NCI-H146 (cell line): Measurements from ENCODE around the gene DEPP1.

ENCODE experiments used
- DNase-seq: peaks from one replicate; lab custom pipeline; 2025; lab: John Stamatoyannopoulos, UW

The DEPP1 gene

DNA sequence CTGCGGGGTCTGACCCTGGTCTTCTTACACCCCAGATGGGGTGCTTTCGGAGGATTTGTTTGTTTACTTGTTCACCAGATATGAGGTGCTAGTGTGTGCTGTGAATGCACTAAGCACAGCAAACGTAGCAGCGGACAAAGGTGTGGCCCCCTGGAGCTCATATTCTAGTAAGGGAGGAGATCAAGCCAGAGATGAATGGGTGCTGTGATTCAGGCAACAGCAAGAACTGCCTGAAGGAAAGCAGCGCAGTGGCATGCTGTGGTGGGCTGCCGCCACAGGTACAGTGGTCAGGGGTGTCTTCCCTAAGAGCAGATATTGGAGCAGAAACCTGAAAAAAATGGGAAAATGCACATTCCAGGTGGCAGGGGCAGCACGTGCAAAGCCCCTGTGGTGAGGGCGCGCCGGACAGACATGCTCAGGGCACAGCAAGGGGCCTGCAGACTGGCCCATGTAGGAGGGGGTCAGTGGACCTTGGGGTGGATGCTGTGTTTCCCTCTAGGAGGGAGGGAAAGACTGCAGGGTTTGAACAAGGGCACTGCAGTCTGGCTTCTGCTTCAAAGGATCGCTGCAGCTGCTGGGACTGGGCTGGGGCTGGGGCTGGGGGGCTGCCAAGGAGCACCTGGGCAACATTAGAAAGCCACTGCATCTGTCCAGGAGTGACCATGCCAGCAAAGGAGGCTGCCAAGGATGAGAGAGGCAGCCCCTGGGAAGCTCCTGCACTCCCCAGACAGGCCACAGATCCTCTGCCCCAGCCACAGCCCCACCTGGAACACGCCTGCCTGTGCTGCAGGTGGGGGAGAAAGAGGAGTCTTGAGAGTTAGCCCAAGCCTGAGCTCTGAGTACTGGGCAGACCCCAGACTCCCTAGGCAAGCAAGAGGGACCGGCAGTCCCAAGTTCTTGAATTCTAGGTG lies 927 bp upstream of the DEPP1 start:
- DNase-seq: peak; percentile 62

DNA sequence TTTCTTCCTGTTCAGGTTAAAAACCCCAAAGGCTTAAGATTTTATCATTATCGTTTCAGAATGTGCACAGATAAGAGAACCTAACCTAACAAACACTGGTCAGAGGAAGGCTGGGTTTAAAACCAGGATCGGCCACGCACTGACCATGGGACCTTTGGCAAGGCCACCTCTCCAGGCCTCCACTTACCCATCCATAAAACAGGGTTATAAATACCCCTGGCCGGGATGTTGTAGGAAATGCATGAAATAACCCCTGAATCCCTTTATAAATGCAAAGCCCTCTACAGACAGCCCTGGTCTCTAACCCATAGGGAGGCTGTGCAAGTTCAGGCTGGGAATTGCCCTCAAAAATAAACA lies 418 bp downstream of the DEPP1 start:
- DNase-seq: no peak

DNA sequence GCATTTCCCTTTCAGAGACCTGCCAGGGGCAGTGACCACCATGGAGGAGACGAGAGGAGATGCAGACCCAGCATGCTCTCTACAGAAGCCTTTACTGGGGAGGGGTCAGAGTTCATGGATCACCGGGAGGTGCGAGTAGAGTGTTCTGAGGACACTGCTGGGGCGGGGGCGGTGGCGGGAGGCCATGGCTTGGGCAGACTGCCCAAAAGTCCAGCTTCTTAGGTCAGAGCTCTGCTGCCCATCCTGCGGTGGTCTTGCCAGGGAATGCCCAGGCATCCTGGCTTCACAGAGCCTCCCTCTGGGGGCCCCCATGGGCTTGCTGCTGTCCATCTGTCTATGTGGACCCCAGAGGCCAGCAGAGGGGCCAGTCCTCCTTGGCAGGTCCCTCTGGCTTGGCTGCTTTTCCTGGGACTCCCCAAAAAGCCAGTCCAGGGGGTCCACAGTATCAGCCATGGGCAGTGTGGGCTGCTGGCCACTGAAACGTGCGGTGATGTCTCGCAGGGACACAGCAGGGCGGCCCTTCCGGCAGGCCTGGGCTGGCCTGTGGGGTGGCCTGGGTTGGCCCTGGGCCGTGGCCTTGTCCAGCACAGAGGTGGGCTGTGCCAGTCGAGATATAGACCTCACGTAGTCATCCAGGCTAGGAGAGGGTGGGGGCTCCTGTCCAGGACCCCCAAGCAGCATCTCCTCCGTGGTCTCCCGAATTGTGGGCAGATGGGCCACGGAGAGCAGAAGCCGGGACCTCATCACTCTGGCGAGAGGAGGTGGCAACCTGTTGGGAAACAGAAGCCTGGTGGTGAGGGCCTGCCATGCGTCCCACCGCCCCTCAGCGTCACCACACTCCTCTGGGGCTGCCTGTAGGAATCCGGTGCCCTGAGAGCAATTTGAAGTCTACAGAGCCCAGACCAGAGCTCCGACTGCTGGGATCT lies 1.1 kb downstream of the DEPP1 start:
- no peak for DNase-seq

DNA sequence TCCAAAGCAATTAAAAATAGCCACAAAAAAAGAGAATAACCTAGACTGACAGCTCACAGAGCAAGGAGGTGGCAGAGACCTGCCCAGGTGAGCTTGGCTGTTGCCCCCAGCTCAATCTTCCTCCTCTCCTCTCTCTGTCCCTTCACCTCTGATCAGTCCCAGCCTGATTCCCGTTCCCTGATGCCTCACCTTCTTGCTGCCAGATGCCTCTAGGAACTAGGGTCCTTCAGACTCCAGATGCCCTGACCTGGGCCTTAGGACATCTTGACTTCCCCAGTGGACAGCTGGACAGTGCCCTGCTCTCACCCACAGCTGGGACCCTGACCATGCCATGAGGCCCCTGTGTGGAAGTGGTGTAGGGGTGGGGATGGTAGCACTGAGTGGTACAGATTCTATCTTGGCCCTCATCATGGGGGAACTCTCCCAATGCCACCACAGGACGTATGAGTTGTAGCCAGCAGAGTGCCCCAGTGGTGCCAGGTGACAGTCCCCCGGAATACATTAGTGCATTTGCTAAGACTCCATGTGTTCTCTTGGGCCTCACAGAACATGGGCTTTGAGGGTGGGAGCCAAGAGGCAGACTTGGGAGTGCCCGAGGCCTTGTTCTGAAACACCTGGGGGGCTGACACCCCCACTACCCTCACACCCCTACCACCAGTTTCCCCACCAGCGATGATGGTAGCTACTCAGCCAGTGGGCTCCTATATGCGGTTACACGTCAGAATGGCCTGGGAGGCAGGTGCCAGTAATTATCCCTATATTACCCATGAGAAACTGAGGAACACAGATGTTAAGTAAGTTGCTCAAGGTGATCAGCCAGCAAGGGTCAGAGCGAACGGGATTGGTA lies 2.0 kb downstream of the DEPP1 start:
- no peak for DNase-seq

DNA sequence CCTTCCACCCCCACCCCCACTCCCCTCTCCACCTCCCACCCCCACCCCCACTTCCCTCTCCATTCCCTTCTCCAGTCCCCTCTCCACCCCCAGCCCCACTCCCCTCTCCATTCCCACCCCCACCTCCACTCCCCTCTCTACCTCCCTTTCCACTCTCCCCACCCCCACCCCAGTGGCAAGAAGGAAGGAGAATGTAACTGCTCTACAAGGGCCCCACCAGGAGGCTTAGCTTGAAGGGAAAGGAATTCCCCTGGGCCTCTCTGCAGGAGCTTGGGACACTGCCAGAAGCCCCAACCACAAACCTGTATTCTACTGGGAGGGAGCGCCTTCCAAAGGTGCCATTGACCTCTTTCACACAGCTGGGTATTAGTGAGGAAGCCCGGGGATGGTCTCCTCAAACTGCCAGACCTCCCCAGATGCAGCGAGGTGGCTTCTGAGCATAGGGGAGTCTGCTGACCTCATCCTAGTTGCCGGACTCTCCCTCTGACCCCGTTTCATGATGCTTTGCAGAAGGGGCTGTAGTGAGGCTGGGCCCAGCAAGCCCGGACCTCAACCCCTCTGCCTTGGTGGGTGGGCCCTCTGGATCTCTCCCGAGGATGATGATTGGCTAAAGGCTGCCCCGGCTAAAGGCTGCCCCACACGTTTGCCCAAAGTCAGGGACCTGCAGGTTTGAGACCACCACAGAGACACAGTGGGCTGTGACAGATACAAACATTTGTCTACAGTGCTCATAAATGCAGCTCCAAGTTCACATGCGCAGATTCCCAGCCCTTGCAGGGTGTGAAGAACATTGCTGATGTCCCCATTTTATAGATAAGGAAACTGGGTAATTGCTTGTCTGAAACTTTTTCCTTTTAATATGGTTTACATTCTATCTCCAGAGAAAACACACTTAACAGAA lies 2.9 kb downstream of the DEPP1 start:
- peak; percentile 48 for DNase-seq

DNA sequence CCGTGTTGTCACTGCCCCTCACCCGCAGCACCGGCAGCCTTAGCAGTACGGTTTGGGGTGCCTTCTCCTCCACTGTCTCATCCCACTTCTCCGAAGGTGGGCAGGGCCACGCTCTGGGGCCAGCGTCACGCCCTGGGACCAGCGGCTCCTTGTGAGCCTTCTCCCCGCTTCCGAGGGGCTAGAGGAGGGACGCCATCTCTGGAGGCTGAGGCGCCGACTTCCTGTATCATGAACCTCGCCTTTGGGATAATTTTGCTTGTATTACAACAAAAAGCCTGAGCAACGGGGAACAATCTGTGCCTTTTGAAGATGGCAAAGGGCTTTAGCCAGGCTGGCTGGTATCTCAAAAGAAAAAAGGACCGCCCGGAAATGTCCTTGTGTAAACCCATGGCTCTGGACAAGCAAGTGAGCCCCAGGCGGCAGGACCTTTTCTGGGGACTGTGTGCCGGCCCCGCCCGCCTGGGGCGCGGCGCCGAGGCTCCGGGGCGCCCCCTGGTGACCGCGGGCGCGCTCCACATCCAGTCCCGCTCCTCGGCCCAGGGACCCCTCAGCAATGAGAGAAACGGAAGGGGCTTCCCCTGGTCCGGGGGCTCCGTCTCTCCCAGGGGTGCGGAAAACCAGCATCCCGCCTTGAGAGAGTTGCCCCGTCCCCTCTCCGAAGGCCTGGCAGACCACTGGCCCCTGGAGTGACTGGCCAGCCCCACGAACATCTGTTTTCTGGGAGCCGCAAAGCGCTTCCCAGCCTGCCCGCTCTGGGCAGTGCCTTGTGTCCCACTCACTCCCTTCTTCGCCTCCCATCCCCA lies 3.8 kb downstream of the DEPP1 start:
- DNase-seq: peak; percentile 76

DNA sequence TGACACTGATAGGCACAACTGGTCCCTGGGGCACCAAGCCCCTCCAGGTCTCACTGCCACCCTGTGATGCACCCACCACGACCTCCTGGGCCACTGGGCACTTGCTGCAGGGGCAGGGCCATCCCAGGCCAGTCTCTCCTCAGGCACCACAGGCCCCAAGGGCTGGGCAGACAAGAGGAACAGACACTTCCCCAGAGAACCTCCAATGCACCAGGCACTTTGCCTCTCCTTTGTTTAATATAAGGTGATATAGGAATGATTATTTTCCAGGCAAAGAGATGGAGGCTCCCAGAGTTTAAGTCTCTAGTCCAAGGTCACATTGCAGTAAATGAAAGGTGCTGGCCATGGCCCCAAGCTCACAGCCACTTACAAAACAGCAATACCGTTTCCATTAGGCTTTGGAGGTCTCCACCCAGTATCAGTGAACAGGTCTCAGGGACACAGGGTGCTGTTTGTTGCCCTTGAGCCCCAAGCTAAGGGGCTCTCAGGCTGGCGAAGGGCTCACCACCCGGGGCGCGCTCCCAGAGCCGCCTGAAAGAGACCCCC lies 4.5 kb downstream of the DEPP1 start:
- no peak for DNase-seq

DNA sequence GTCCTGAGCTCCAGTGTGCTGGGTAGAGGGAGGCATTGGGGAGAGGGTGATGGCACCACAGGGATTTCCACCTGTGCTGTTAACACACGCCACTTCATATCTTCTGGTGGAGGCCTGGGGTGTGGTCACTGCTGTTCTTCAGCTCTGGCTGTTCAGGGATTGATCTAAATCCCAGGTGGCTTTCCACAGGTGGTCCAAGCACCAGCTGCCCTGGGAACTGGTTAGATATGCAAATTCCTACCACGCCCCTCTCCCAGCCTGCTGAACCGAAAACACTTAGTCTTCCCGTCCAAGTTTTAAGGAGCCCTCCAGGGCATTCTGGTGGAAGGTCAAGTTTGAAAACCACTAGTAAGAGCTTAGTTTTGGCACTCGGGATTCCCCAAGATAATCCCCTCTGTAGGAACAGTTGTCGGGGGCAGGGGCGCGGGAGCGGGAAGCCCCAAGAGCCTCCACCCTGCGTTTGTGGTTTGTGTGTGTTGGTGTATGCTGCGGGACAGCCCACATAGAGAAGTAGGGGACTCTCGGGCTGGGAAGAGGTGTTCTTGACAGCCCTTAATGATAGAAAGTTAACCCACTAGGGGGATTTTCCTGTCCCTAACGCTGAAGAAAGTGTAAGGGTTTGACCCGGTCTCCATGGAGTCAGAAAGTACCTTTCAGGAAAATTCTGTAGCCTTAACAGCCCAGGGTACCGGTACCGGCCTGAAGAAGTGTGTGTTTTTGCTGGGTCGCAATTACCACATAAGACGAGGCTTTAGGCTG lies 5.1 kb downstream of the DEPP1 start:
- peak; percentile 88 for DNase-seq

DNA sequence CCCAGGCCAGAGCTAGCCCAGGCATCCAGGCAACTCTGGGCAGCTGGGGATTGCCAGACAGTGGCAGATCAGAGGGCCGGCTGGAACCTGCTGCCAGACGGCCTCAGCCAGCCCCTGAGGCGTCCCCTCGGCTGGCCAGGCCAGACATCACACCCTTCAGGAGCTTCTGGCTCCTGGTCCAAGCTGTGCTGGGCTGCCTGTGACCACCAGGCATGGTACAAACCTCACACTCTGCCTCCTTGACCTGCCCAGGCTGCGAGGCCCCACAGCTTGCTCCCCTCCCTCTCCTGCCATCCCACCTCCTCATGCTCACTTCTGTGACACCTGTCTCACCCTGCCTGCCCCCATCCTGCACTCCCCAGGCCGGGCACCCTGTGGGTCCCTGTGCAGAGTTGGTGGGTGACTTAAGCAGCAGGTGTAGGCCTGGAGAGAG lies 5.7 kb downstream of the DEPP1 start:
- no peak for DNase-seq

DNA sequence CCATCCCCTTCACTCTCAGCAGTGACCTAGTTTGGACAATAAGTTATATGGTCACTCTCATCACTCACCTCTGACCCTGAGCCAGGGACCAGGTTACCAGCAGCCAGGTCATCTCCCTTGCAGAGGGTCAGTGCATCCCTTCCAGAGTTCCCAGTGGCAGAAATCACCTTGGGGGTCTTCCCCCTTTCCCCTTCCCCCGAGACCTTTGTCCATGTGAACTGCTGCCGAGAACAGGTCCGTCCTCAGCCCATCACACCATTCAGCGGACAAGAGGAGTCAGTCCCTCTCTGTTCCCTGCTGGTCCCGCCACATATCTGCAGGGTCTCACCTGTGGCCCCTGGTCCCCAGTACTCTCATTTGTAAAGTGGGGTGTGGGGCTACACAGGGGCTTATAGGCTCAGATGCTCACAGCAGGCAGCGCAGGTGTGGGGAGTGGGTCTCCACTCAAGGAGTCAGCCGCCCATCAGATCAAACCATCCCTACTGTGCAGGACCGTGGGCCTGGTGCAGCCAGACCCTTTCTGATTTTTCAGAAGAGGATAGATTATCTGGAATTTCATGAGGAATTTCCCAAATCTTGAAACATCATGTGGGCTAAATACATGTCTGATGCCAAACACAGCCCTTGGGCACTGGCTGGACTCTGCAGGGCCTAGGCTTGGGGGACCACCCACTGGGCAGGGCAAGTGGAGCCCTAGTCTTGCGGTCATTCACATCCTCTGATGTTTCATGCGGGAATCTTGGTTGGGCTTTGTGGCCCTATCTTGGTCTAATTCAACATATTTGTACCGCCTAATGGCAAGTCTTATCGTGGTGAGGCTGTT lies 6.5 kb downstream of the DEPP1 start:
- no peak for DNase-seq

DNA sequence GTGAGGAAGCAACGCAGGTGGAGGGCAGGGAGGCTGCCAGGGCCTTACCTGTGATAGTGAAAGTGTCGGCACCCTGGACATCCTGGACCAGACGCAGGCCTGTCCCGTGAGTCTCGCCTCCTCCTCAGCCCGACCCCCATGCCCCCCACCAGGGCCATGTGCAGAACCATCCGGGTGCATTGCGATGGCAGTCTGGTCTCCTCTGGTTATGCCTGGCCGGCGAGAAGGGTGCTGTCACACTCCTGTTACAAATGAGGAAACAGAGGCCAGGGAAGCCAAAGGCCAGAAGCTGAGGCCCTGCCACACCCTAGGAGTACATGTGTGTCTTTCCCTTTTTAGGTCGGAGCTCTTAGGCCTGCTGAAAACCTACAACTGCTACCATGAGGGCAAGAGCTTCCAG lies 7.2 kb downstream of the DEPP1 start:
- no peak for DNase-seq

DNA sequence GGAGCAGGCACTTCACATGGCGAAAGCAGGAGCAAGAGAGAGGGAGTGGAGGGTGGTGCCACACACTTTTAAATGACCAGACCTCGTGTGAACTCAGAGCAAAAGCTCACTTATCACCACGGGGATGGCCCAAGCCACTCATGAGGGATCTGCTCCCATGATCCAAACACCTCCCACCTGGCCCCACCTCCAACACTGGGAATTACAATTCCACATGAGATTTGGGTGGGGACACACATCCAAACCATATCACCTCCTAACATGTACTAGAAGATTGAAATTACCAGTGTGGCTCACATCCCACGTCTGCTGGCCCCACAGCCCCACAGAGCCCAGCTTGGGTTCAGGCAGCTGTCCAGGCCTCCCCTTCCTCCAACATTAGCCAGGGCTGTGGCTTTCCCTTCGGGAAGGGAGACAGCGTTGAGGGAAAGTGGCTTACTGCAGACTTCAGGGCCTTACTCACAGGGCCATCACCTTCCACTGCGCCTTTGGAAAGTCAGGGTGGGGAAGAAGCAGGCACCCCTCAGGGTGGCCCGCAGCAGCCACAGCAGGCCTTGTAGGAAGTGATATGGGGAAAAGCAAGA lies 7.7 kb downstream of the DEPP1 start:
- DNase-seq: no peak

DNA sequence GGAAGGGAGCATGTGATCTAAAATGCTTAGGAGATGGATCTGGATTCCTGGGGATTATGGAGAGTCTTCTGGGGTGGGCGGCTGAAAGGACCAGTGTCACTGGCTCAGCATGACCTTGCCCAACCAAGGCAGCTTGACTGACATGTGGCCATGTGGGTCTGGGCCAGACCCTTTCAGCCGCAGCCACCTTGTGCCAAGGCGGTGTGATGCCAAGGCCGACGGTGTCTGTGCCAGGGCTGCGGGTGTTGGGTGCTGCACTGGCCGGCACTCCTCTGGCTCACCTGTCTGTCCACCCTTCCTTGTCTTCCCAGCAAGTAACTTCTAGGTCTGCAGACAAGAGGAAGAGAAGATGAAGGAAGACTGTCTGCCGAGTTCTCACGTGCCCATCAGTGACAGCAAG lies 8.8 kb downstream of the DEPP1 start:
- DNase-seq: no peak

DNA sequence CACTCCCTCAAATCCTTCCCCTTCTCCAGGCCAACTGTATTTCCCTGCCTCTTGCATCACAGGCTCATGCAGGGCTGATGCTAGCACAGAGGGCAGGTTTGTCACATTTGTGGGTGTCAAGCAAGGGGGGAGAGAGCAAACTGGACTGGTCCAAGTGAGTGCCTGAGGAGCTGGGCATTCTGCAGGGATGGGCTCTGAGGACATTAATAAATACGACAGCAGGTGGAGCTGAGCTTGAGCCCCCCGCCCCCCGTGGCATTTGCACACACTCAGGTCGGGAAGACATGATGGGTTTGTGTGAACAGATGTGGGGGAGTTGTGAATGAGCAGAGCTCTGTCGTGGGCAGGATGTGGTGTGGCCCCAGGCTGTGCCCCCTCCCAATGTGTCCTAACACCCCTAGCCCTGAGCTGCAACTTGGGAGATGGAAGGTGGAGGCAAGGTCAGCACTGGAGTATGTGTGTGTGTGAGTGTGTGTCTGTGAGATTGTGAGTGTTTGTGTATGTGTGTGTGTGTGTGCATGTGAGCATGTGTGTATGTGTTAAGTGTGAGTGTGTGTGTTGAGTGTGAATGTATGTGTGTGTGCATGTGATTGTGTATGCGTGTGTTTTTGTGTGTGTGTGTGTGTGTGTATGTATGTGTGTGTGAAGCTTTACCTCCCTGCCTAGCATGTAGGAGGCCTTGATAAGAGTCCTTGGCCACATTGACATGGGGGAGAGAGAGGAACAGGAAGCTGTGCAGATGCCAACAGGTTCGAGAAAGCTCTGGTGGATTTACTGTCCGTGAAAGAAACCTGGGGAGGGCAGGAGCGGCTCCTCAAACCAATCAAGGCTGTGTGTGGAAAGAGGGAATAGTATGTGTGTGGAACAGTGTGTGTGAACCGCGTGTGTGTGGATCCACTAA lies 9.9 kb downstream of the DEPP1 start:
- no peak for DNase-seq

DNA sequence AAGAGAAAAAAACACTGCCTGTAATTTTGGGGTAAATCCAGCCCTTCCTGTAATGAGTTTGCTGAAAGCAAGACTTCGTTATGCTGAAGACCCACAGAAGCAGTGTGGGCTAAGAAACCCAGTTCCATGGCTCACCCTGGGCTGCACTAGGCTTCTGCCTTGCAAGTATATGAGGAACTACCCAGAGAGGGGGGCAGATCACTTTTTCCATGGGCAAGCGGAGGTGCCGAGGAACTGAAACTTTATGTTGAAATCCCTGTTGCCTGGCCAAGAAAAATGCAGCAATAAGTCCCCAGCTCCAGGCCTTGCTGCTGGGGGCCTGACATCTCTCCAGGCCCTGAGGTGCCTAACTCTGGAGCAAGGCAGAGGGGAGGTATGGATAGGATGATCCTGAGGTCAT lies 10.5 kb downstream of the DEPP1 start:
- DNase-seq: no peak

DNA sequence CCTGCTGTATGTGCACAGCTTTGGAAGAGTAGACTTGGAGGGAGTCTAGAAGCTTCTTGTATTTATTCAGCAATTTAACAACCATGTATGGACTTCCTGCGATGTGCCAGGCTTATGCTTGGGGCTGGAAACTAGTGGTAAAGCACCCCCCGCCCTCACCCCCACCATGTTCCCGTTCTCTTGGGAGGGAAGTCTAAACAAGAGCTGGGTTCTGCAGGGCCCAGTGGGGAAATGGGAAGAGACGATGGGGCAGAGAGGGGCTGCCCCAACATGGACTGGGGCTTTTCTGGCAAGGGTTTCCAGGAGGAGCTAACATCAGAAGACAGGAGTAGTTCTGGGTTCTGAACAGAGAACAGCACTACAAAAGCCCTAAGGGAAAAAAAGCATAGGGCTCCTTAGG lies 11.0 kb downstream of the DEPP1 start:
- DNase-seq: no peak
